Measurements from ENCODE around the gene DHX8.

DNA sequence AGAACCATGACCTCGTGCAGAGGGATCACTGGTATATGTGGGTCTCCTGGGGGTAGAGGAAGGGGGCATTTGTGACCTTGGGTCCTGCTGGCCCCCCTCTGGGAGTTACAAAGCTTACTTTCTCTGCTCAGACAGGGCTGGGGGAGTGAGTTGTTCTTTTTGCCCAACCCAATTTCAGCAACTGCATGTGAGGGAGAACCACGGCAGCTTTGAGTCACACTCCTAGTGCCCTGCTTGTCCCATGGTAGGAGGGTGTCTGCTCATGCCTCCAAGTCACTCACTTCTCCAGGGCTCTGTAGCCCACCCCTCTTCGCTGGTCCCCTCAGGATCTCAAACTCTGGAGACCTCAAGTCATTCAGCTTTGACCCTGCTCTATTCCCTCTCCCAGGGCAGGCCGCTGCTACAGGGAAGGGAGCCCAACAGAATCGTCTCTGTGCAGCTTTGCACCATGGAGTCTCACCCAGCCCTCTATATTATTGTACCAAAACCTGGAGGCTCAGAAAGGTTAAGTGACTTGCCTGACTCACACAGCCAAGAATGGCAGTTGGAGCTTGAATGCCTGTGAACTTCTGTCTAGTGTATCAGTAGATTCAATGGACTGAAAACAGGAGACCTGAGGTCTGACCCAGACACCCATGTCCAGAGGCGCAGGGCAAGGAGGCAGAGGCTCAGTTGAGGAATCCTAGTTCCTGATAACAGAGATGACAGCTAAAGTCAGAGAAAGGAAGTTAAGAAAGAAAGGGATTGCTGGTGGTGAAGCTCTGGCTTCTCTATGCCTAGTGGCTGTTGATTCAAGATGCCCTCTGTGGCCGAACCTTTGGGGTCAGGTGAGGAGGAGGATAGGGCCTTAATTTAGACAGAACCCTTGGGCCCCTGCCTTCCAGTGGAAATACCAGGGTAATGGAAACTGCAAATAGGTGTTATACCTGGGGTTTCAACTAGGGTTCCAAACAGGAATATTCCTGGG, 77.0 kb downstream of the DHX8 start:
- TF ChIP-seq, protein P1, sequence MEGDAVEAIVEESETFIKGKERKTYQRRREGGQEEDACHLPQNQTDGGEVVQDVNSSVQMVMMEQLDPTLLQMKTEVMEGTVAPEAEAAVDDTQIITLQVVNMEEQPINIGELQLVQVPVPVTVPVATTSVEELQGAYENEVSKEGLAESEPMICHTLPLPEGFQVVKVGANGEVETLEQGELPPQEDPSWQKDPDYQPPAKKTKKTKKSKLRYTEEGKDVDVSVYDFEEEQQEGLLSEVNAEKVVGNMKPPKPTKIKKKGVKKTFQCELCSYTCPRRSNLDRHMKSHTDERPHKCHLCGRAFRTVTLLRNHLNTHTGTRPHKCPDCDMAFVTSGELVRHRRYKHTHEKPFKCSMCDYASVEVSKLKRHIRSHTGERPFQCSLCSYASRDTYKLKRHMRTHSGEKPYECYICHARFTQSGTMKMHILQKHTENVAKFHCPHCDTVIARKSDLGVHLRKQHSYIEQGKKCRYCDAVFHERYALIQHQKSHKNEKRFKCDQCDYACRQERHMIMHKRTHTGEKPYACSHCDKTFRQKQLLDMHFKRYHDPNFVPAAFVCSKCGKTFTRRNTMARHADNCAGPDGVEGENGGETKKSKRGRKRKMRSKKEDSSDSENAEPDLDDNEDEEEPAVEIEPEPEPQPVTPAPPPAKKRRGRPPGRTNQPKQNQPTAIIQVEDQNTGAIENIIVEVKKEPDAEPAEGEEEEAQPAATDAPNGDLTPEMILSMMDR (IDR thresholded peaks at IDR 0.05) = no peak
- TF ChIP-seq EP300 (IDR thresholded peaks at IDR 0.05; ENCODE audit: low read depth) (no peak), POLR2AphosphoS5 (IDR thresholded peaks at IDR 0.05) (no peak), POLR2A (IDR thresholded peaks at IDR 0.05) (no peak)

Data from transverse colon (tissue), 4 donors.